Activated gamma-delta T cell treated with anti-CD3 and anti-CD28 coated beads, Interleukin-2, amount 50 U/mL, for 16 hours (primary cell): Measurements from ENCODE around the gene DNAJC5.
"Not testable (repeated sequence)": the region's sequence is repeated elsewhere in the genome, so short reads cannot be mapped to it uniquely, and the experiment has no call there.

ENCODE experiments used
- DNase-seq: peaks from one replicate; pipeline ENCODE4 v3.0.0-alpha.2; 2020; ENCODE audit warnings: low read depth

Gene DNAJC5

DNA sequence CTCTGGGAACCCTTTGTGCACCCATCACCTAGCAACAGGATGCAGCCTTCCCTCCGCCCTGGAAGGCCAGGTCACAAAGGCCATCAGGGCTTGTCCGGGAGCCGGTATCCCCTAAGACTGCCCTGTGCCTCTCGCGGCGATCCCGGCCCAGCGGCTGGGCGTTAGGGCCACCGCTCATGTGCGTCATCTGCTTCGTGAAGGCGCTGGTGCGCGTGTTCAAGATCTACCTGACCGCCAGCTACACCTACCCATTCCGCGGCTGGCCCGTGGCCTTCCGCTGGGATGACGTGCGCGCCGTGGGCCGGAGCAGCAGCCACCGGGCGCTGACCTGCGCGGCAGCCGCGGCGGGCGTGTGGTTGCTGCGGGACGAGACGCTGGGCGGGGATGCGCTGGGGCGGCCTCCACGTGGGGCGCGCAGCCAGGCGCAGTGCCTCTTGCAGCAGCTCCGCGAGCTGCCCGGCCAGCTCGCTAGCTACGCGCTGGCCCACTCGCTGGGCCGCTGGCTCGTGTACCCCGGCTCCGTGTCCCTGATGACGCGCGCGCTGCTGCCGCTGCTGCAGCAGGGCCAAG is 33.5 kb upstream of the DNAJC5 start, which contains the start of gene ABHD16B:
TSS of gene ABHD16B (plus strand) at position 134 of the 570 bp plus-strand sequence. CDS start at position 177, 43 bp downstream.
- no peak for DNase-seq

GRCh38 chr20:63861981-63862901 is 32.7 kb upstream of the DNAJC5 start:
- no peak for DNase-seq

GRCh38 chr20:63863021-63863797 is 31.7 kb upstream of the DNAJC5 start:
- no peak for DNase-seq

- DNase-seq, result peak; percentile 64
Observed at GRCh38 chr20:63863798-63864544, 31.0 kb upstream of the DNAJC5 start.

DNA sequence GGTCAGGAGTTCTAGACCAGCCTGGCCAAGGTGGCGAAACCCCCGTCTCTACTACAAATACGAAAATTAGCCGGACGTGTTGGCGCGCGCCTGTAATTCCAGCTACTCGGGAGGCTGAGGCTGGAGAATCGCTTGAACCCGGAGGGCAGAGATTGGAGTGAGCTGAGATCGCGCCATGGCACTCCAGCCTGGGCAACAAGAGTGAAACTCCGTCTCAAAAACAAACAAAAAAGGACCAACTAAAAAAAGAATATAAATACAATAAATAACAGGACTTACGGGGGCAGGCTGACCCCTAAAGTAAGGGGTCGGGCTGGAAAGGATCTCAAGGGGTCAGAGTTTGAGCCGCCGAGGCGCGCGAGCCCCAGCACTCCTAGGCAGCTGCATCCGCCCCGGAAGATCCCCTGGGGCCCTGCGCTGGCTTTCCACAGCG is 30.4 kb upstream of the DNAJC5 start:
- DNase-seq, result no peak

- peak; percentile 97 for DNase-seq
Observed at GRCh38 chr20:63864978-63865640, 29.8 kb upstream of the DNAJC5 start, which contains the start of gene TPD52L2. Gene TPD52L2, plus strand, starts transcription at chr20:63865270. Its CDS starts 96 bp downstream, at chr20:63865366.

- not testable (repeated sequence) for DNase-seq
Observed at GRCh38 chr20:63867042-63867441, 27.9 kb upstream of the DNAJC5 start.

GRCh38 chr20:63868264-63868663 is 26.7 kb upstream of the DNAJC5 start:
- DNase-seq, result no peak

DNA sequence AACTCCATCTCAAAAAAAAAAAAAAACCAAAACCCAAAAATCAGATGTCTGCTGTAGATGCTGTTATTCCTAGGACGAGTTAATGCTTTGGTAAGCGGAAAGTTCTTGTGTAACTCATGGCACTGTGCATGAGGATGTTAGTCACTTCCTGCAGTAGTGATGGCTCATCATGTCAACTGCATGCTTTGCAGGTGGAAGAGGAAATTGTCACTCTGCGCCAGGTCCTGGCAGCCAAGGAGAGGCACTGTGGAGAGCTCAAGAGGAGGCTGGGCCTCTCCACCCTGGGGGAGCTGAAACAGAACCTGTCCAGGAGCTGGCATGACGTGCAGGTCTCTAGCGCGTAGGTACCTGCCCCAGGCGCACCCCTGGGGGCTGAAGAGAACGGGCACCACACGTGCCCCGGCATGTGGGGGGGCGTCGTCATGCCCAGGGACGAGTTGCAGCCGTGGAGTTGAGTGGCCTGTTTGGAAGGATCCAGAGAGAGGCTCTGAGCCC is 21.4 kb upstream of the DNAJC5 start:
- DNase-seq, result no peak

GRCh38 chr20:63874241-63874640 is 20.7 kb upstream of the DNAJC5 start:
- not testable (repeated sequence) for DNase-seq

DNA sequence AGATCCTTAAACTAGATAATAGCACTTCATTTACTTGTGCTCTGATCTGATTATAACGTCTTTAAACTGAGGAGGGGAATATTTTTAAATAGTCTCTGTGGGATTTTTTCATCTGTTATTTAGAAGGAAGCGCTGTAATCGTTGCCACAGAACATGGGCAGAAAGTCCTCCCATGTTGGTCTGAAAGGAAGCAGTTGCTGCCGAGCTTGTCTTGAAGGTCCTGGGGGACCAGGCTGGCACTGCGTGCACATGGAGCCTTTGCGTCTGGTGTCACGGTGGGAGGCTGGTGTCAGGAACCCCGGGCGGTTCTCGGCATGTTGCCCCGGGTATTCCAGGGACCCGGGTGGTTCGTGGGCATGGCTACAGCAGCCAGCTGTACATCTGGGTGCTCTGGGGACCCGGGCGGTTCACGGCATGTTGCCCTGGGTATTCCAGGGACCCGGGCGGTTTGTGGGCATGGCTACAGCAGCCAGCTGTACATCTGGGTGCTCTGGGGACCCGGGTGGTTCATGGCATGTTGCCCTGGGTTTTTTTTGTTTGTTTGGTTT is 18.4 kb upstream of the DNAJC5 start:
- DNase-seq, result no peak

GRCh38 chr20:63877755-63878470 is 17.0 kb upstream of the DNAJC5 start:
- DNase-seq, result no peak

- no peak for DNase-seq
Observed at GRCh38 chr20:63878899-63879663, 15.8 kb upstream of the DNAJC5 start.

DNA sequence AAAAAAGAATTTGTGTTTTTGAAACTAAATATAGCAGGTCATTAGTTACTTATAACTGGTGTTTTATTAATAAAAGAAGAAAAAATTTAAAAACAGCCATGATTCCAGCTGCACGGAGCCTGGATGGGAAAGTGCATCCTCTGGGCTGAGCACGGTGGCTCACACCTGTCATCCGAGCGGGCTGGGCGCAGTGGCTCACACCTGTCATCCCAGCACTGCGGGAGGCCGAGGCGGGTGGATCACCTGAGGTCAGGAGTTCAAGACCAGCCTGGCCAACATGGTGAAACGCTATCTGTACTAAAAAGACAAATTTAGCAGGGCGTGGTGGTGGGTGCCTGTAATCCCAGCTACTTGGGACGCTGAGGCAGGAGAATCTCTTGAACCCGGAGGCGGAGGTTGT is 14.0 kb upstream of the DNAJC5 start:
- not testable (repeated sequence) for DNase-seq

DNA sequence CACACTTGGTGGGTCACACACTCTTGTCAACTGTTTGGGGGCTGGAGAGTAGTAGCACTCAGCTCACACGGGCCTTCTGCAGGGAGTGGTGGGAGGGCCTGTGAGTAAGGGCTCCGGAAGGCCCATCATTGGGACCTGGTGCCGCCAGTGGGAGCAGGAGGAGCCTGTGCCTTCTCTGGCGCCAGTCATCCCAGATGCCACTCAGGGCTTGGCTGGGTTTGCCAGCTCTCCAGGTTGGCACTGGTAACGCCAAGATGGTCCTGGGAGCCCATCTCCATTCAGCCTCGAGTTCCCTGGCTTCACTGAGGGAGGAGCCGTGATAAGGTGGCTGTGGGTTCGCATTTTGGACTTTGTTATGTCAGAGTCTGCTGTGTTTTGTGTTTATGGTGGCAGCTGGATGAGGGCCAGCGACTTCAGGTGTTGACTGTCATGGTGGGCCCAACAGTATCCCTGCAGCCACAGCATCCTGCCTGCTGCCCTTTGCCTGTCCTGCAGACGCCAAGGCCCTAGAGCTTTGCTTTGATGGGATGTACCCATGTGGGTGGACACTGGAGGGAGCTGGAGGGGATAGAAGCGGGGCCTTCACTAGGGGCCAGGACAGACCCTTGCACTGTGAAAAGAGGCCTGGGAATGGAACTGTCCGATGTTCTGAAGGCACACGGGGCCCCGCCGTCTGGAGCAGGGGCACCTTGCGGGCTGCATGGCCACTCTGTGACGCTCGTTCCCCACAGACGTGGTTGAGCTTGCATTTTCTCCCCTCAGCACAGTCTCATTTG is 13.3 kb upstream of the DNAJC5 start:
- no peak for DNase-seq

- no peak for DNase-seq
Observed at GRCh38 chr20:63882257-63883200, 12.4 kb upstream of the DNAJC5 start.

DNA sequence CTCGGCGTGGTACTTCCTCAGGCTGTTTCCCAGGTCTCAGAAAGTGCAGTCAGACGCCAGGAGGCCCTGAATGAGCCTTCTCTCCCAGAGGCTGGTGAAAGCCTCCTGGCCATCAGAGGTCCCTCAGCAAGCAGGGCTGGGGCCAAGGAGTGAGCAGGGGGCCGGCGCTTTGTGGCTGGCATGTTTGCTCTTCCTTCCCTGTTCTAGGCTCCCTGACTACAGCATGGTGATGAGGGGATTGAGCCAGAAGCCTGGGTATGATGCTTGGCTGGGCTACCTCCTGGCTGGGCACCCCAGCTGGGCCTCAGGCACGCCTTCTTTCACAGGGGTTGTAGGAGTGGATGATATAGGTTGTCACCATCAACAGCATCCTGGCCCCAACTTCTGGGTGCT is 11.7 kb upstream of the DNAJC5 start:
- DNase-seq, result no peak
